Measurements from ENCODE around the gene MXRA8. TPM values are rescaled to one million over a fixed set of nuclear protein-coding genes. Genes with fewer than 3 reads are reported as not detected.

The MXRA8 gene
- total and polyA plus RNA-seq, 2 donors (not counting 3 experiments of a cell fraction or from before 2014, with no cell fraction given) = 0.82 to 1.9 TPM

DNA sequence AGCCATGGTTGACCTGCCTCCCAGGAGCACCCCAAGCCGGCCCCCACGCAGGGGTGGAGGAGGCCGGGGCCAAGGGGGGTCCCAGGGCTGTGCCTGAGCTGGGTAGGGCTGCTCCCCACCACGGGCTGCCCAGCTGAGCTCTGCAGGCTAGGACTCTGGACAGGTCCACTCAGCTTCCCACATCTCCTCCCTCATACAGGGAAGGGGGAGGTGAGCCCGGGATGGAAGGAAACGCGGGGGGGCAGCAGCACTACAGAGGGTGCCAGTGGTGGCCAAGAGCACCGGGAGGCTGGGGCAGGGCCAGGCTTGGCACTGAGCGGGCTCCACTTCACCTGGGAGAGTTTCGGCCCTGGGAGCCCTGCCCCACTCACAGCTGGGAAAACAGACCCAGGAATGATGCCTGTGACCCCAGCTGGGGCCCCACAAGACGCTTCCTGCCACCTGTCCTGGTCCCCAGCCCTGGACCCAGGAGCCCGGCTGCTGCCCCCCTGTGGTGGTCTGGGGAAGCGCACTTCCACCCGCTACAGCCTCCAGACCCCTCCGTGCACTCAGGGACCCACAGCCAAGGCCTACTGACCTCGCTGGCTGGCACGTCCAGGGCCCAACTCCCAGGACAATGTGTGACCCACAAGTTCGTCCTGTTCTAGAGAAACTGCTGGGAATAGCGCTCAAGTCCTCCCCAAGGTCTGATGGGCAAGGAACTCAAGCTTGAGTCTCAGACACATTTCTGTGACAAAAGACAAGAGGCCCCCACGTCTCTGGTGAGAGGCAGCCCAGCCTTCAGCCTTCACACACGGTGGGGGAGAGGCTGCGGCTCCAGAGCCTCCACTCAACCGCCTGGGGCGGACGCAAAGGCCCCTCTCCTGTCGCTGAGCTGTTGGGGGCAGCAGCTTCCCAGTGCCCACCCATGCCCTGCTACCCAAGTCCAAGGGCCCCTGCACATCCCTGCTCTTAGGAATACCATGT, 13.7 kb upstream of the MXRA8 start:
- peaks cover 0 to 3% of the 10 kb centered on the region in 2 experiments for H3K36me3 ChIP-seq (ENCODE audit: control insufficient read depth in 2 of 2, extremely low read depth in 1 of 2, insufficient read depth in 2 of 2, low read length in 2 of 2)
- no peaks in the 10 kb centered on the region for H3K27me3 ChIP-seq (ENCODE audit: control insufficient read depth in 2 of 2, insufficient read depth in 2 of 2, low read length in 2 of 2)
- POLR2A ChIA-PET = no interaction called here
- H4K20me1 ChIP-seq (replicated peaks; ENCODE audit: control insufficient read depth, extremely low read depth, insufficient read depth, low read length) = no peaks in the 10 kb centered on the region
- no TSS peak for BruUV-seq (replicated peaks)
- CTCF ChIA-PET = interaction anchor here (0.7 to 2.4 kb wide), 16 partner anchors 10 to 252 kb away, joined by 3 to 9 read pairs (median 4); partner anchors contain the start of genes CCNL2 and DVL1
- peak; percentile 50 for FAIRE-seq
- TF ChIP-seq JUN (IDR thresholded peaks at IDR 0.05; ENCODE audit: borderline replicate concordance, insufficient read depth, insufficient read length, low read depth) = no peak
- TF ChIP-seq, protein P1, sequence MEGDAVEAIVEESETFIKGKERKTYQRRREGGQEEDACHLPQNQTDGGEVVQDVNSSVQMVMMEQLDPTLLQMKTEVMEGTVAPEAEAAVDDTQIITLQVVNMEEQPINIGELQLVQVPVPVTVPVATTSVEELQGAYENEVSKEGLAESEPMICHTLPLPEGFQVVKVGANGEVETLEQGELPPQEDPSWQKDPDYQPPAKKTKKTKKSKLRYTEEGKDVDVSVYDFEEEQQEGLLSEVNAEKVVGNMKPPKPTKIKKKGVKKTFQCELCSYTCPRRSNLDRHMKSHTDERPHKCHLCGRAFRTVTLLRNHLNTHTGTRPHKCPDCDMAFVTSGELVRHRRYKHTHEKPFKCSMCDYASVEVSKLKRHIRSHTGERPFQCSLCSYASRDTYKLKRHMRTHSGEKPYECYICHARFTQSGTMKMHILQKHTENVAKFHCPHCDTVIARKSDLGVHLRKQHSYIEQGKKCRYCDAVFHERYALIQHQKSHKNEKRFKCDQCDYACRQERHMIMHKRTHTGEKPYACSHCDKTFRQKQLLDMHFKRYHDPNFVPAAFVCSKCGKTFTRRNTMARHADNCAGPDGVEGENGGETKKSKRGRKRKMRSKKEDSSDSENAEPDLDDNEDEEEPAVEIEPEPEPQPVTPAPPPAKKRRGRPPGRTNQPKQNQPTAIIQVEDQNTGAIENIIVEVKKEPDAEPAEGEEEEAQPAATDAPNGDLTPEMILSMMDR (IDR thresholded peaks at IDR 0.05; ENCODE audit: extremely low read depth in 1 of 2, insufficient read depth in 1 of 2, low read depth in 1 of 2, low read length in 2 of 2) = peak; percentile 91 to 98
- TF ChIP-seq POLR2A (IDR thresholded peaks at IDR 0.05; ENCODE audit: low read depth, low read length) = peak; percentile 43
- H3K4me2 ChIP-seq (ENCODE audit: insufficient read depth, low read length) = no peak overlapping the region
- H3K9me1 ChIP-seq (replicated peaks; ENCODE audit: control insufficient read depth, extremely low read depth, insufficient read depth, low read length) = no peaks in the 10 kb centered on the region
- no peaks in the 10 kb centered on the region for H3K9me3 ChIP-seq (replicated peaks; ENCODE audit: control insufficient read depth, insufficient read depth, low read length)
- no peak overlapping the region for H2AFZ ChIP-seq (ENCODE audit: low read depth, low read length)
- intact Hi-C loops (cut with micrococcal nuclease) = no loop called here
- H3K27ac ChIP-seq (ENCODE audit: insufficient read depth, low read depth, low read length) = no peak overlapping the region
- dilution Hi-C loops (cut with MboI; ENCODE audit: extremely low pct_ligation_motif_present, low sequenced_read_pairs) = no loop called here
- H3K9ac ChIP-seq (replicated peaks; ENCODE audit: extremely low read depth, insufficient read depth, low read length) = no peak overlapping the region
- DNase-seq (ENCODE audit: low read depth, low spot score) = peak; percentile 52
- H3K4me1 ChIP-seq (ENCODE audit: control insufficient read depth, extremely low read depth, insufficient read depth, low read length) = peaks cover 13% of the 10 kb centered on the region
- peaks cover 19% of the 10 kb centered on the region for H3K79me2 ChIP-seq (ENCODE audit: control insufficient read depth, insufficient read depth, low read length)
- no peak overlapping the region for H3K4me3 ChIP-seq (replicated peaks in 1 of 3; ENCODE audit: insufficient read depth in 1 of 3, low read depth in 1 of 3, low read length in 3 of 3)

DNA sequence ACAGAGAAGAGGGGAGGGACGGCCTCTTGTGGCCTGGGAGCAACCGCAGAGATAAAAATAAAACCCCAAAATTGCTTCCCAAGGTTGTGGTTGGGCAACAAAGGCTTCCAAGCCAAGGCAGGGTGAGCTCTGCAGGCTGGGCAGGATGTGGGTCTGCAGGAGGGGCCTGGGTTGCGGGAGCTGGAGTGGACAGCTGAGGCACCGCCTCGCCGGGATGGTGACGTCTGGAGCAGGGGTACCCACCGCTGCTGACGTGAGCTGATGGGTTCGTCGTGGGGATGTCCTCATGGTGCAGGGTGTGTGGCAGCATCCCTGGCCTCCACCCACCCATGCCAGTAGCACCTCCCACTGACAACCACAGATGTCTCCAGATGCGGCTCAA, 13.0 kb upstream of the MXRA8 start:
- DNase-seq (ENCODE audit: low read depth, low spot score) = no peak
- H3K4me2 ChIP-seq (ENCODE audit: insufficient read depth, low read length) = no peak overlapping the region
- BruUV-seq (replicated peaks) = no TSS peak
- H3K9me3 ChIP-seq (replicated peaks; ENCODE audit: control insufficient read depth, insufficient read depth, low read length) = no peaks in the 10 kb centered on the region
- ChIA-PET POLR2A (no interaction called here), CTCF (interaction anchor here (1.1 to 2.4 kb wide), 10 partner anchors 14 to 70 kb away, joined by 3 to 9 read pairs (median 4); partner anchors contain the start of genes CCNL2 and DVL1)
- H2AFZ ChIP-seq (ENCODE audit: low read depth, low read length) = no peak overlapping the region
- FAIRE-seq = no peak
- H3K9ac ChIP-seq (replicated peaks; ENCODE audit: extremely low read depth, insufficient read depth, low read length) = no peak overlapping the region
- no peak for TF ChIP-seq GATA2 (IDR thresholded peaks at IDR 0.05; ENCODE audit: insufficient read depth, insufficient read length, low read depth, low read length)
- no peak overlapping the region for H3K27ac ChIP-seq (ENCODE audit: insufficient read depth, low read depth, low read length)
- no peaks in the 10 kb centered on the region for H3K27me3 ChIP-seq (ENCODE audit: control insufficient read depth in 2 of 2, insufficient read depth in 2 of 2, low read length in 2 of 2)
- peaks cover 19% of the 10 kb centered on the region for H3K79me2 ChIP-seq (ENCODE audit: control insufficient read depth, insufficient read depth, low read length)
- peaks cover 13% of the 10 kb centered on the region for H3K4me1 ChIP-seq (ENCODE audit: control insufficient read depth, extremely low read depth, insufficient read depth, low read length)
- no peaks in the 10 kb centered on the region for H4K20me1 ChIP-seq (replicated peaks; ENCODE audit: control insufficient read depth, extremely low read depth, insufficient read depth, low read length)
- H3K4me3 ChIP-seq (replicated peaks in 1 of 3; ENCODE audit: insufficient read depth in 1 of 3, low read depth in 1 of 3, low read length in 3 of 3) = no peak overlapping the region
- intact Hi-C loops (cut with micrococcal nuclease) (no loop called here), dilution Hi-C loops (cut with MboI; ENCODE audit: extremely low pct_ligation_motif_present, low sequenced_read_pairs) (no loop called here)
- H3K36me3 ChIP-seq (ENCODE audit: control insufficient read depth in 2 of 2, extremely low read depth in 1 of 2, insufficient read depth in 2 of 2, low read length in 2 of 2) = peaks cover 0 to 3% of the 10 kb centered on the region in 2 experiments
- no peaks in the 10 kb centered on the region for H3K9me1 ChIP-seq (replicated peaks; ENCODE audit: control insufficient read depth, extremely low read depth, insufficient read depth, low read length)

Measured in endothelial cell of umbilical vein (primary cell).